IMR-90 (cell line): ENCODE results near the gene MAN2B1. TPM values are rescaled to one million over a fixed set of nuclear protein-coding genes. Genes with fewer than 3 reads are reported as not detected.

Source experiments
- ATAC-seq: fragments of 200-7000 bp; cut with Tn5 transposase; 2 replicates; pipeline ENCODE4 v1.9.1; 2020; ENCODE audit warnings: low read depth, mild to moderate bottlenecking, moderate library complexity
- BruUV-seq: library from RNA; stranded (reverse); fragments of 400-500 nt; replicated peaks from 2 replicates; lab custom pipeline; 2021; lab: Mats Ljungman, UMichigan
- CTCF ChIA-PET: fragments of 300-600 bp; formaldehyde crosslinking; extraction: SDS; loops from one replicate; lab custom pipeline; 2021; ENCODE audit warnings: antibody characterized with exemption; lab: Yijun Ruan, JAX
- POLR2A ChIA-PET: fragments of 300-600 bp; sonication (Branson Sonifier 250); formaldehyde crosslinking; loops from one replicate; lab custom pipeline; 2022; ENCODE audit warnings: antibody characterized with exemption; ENCODE audit not compliant: unreplicated experiment; lab: Charles Lee
- DNase-seq: peaks from one replicate; pipeline ENCODE4 v3.0.0; 2013
- H2AFZ ChIP-seq: replicated peaks from 2 replicates; pipeline ENCODE3; 2013; ENCODE audit warnings: low read length, mild to moderate bottlenecking; ENCODE audit not compliant: poor library complexity
- H2AK5ac ChIP-seq: 2 replicates; pipeline ENCODE4 v1.6.1; 2013; ENCODE audit warnings: low read depth, low read length, inconsistent platforms
- H2AK9ac ChIP-seq: replicated peaks from 2 replicates; pipeline ENCODE3; 2013; ENCODE audit warnings: mild to moderate bottlenecking, low read depth, low read length, moderate library complexity; ENCODE audit not compliant: poor library complexity
- H2BK120ac ChIP-seq: 2 replicates; pipeline ENCODE4 v1.6.1; 2013; ENCODE audit warnings: low read depth, low read length, inconsistent platforms
- H2BK15ac ChIP-seq: 3 replicates; pipeline ENCODE4 v1.6.1; 2013; ENCODE audit warnings: low read depth, low read length, inconsistent platforms
- H2BK20ac ChIP-seq: 2 replicates; pipeline ENCODE4 v1.6.1; 2013; ENCODE audit warnings: low read depth, mild to moderate bottlenecking, inconsistent platforms, low read length, moderate library complexity
- H2BK5ac ChIP-seq: 2 replicates; pipeline ENCODE4 v1.6.1; 2013; ENCODE audit warnings: mild to moderate bottlenecking, low read depth, low read length, inconsistent platforms; ENCODE audit not compliant: poor library complexity, severe bottlenecking
- H3K14ac ChIP-seq: replicated peaks from 2 replicates; pipeline ENCODE4 v1.6.1; 2013; ENCODE audit warnings: low read depth, low read length, inconsistent platforms
- H3K18ac ChIP-seq: 2 replicates; pipeline ENCODE4 v1.6.1; 2013; ENCODE audit warnings: low read depth, low read length, control low read depth
- H3K23ac ChIP-seq: 2 replicates; pipeline ENCODE4 v1.6.1; 2013; ENCODE audit warnings: low read depth, low read length, inconsistent platforms
- H3K27ac ChIP-seq: 2 replicates; pipeline ENCODE4 v1.5.1; 2013; ENCODE audit warnings: mild to moderate bottlenecking, control low read depth, low read length; ENCODE audit not compliant: insufficient read depth
- H3K27me3 ChIP-seq: 2 replicates; pipeline ENCODE4 v1.6.1; 2013; ENCODE audit warnings: low read length; ENCODE audit not compliant: control insufficient read depth, insufficient read depth
- H3K36me3 ChIP-seq: 2 replicates; pipeline ENCODE4 v1.6.1; 2013; ENCODE audit warnings: low read length, mixed read lengths; ENCODE audit not compliant: control insufficient read depth, insufficient read depth
- H3K4ac ChIP-seq: 2 replicates; pipeline ENCODE4 v1.6.1; 2013; ENCODE audit warnings: low read depth, low read length, inconsistent platforms
- H3K4me1 ChIP-seq: 2 replicates; pipeline ENCODE4 v1.6.1; 2013; ENCODE audit warnings: low read length, mixed read lengths; ENCODE audit not compliant: control insufficient read depth, insufficient read depth
- H3K4me2 ChIP-seq: 2 replicates; pipeline ENCODE4 v1.6.1; 2013; ENCODE audit warnings: low read depth, mild to moderate bottlenecking, control low read depth, low read length, moderate library complexity
- H3K4me3 ChIP-seq: 2 replicates; pipeline ENCODE4 v1.5.1; 2013; ENCODE audit warnings: low read depth, mild to moderate bottlenecking, control low read depth, low read length, moderate library complexity; ENCODE audit not compliant: insufficient read depth
- H3K56ac ChIP-seq: 2 replicates; pipeline ENCODE4 v1.6.1; 2013; ENCODE audit warnings: low read length, inconsistent platforms; ENCODE audit not compliant: insufficient read depth; ENCODE audit errors: extremely low read depth
- H3K79me1 ChIP-seq, 2 experiments: 2 replicates each; pipeline ENCODE4 v1.6.1; 2013; ENCODE audit warnings: low read length in 2 of 2, inconsistent platforms in 1 of 2, low read depth in 1 of 2
- H3K9ac ChIP-seq: 2 replicates; pipeline ENCODE4 v1.6.1; 2013; ENCODE audit warnings: low read depth, low read length, control low read depth
- H3K9me1 ChIP-seq: 2 replicates; pipeline ENCODE4 v1.6.1; 2013; ENCODE audit warnings: low read length, inconsistent platforms; ENCODE audit not compliant: insufficient read depth
- H3K9me3 ChIP-seq: 2 replicates; pipeline ENCODE4 v1.6.1; 2013; ENCODE audit warnings: low read length; ENCODE audit not compliant: control insufficient read depth, insufficient read depth
- H4K20me1 ChIP-seq: 2 replicates; pipeline ENCODE4 v1.6.1; 2013; ENCODE audit warnings: low read length, inconsistent platforms; ENCODE audit not compliant: insufficient read depth
- H4K5ac ChIP-seq: 2 replicates; pipeline ENCODE4 v1.6.1; 2013; ENCODE audit warnings: mild to moderate bottlenecking, low read depth, low read length, control low read depth
- H4K8ac ChIP-seq, 2 experiments: 2 replicates each; pipeline ENCODE4 v1.6.1; 2013; ENCODE audit warnings: low read depth in 2 of 2, low read length in 2 of 2, control low read depth in 1 of 2, inconsistent platforms in 1 of 2
- H4K91ac ChIP-seq: 2 replicates; pipeline ENCODE4 v1.6.1; 2013; ENCODE audit warnings: low read depth, low read length, inconsistent platforms; ENCODE audit not compliant: insufficient read depth
- BHLHE40 ChIP-seq: fragments of 150-350 bp; IDR thresholded peaks from 2 replicates; pipeline ENCODE4 v1.6.1; 2016; ENCODE audit warnings: mild to moderate bottlenecking, low read depth, low read length
- CEBPB ChIP-seq: IDR thresholded peaks from 2 replicates; pipeline ENCODE4 v1.6.1; 2012; ENCODE audit warnings: low read depth, low read length, improper control_type of control experiment
- CHD1 ChIP-seq: IDR thresholded peaks from 2 replicates; pipeline ENCODE4 v1.6.1; 2012; ENCODE audit warnings: low read depth, low read length, improper control_type of control experiment
- FOS ChIP-seq: fragments of 150-350 bp; IDR thresholded peaks from 2 replicates; pipeline ENCODE4 v1.6.1; 2016; ENCODE audit warnings: low read depth, low read length
- MAFK ChIP-seq: IDR thresholded peaks from 2 replicates; pipeline ENCODE4 v1.6.1; 2012; ENCODE audit warnings: low read depth, low read length, improper control_type of control experiment
- MAZ ChIP-seq: IDR thresholded peaks from 2 replicates; pipeline ENCODE4 v1.6.1; 2012; ENCODE audit warnings: low read depth, mild to moderate bottlenecking, low read length, improper control_type of control experiment, moderate library complexity, borderline replicate concordance
- MXI1 ChIP-seq: IDR thresholded peaks from 2 replicates; pipeline ENCODE4 v1.6.1; 2012; ENCODE audit warnings: low read depth, mild to moderate bottlenecking, low read length, moderate library complexity, borderline replicate concordance
- NFE2L2 ChIP-seq: fragments of 150-350 bp; IDR thresholded peaks from 2 replicates; pipeline ENCODE4 v1.6.1; 2016; ENCODE audit warnings: low read depth, mild to moderate bottlenecking, low read length
- POLR2A ChIP-seq: IDR thresholded peaks from 2 replicates; pipeline ENCODE4 v1.6.1; 2012; ENCODE audit warnings: mild to moderate bottlenecking, low read depth, low read length
- RAD21 ChIP-seq: IDR thresholded peaks from 2 replicates; pipeline ENCODE4 v1.6.1; 2012; ENCODE audit warnings: low read length, improper control_type of control experiment
- RCOR1 ChIP-seq: IDR thresholded peaks from 2 replicates; pipeline ENCODE4 v1.6.1; 2012; ENCODE audit warnings: mild to moderate bottlenecking, low read length, improper control_type of control experiment; ENCODE audit not compliant: insufficient replicate concordance
- RFX5 ChIP-seq: IDR thresholded peaks from 2 replicates; pipeline ENCODE4 v1.8.0; 2012; ENCODE audit warnings: low read depth, mild to moderate bottlenecking, low read length, moderate library complexity
- SMC3 ChIP-seq: fragments of 150-350 bp; IDR thresholded peaks from 2 replicates; pipeline ENCODE4 v1.6.1; 2016; ENCODE audit warnings: low read depth, mild to moderate bottlenecking, antibody characterized with exemption, low read length, moderate library complexity
- WGBS, 2 experiments: methylation state at CpG; one replicate each; pipeline versions ENCODE4 v1.1.5 to v1.1.7; 2013; ENCODE audit warnings: missing lambda C conversion rate in 2 of 2; ENCODE audit not compliant: insufficient read length in 1 of 2; ENCODE audit errors: extremely low coverage in 2 of 2; 5-methylcytosine and 5-hydroxymethylcytosine counted together
- dilution Hi-C: fragments of 300-500 bp; cut with HindIII; formaldehyde crosslinking; loops from one replicate; pipeline ENCODE4 v1.14.3; 2018; ENCODE audit warnings: low sequenced_read_pairs; ENCODE audit not compliant: unreplicated experiment
- in situ Hi-C: fragments of 300-500 bp; cut with MboI; formaldehyde crosslinking; loops from 3 replicates; pipeline ENCODE4 v1.14.3; 2019; ENCODE audit warnings: low sequenced_read_pairs, inconsistent platforms, mixed read lengths
- intact Hi-C: fragments of 100-400 bp; cut with micrococcal nuclease; formaldehyde crosslinking; loops from 2 replicates; pipeline ENCODE4 v1.10.0; 2022
- polyA plus RNA-seq, 3 experiments: library from polyadenylated mRNA; depleted of rRNA; stranded (reverse); fragments of >200 nt; gene quantifications; 2 replicates each; pipeline ENCODE4 v1.2.3, GENCODE V29; 2012; ENCODE audit warnings: low replicate concordance in 1 of 3
- total RNA-seq: library from RNA; depleted of rRNA; stranded (reverse); fragments of >200 nt; gene quantifications from 2 replicates; pipeline ENCODE4 v1.2.3, GENCODE V29; 2012
- TF ChIP-seq, protein P1 (sequence below): fragments of 150-350 bp; IDR thresholded peaks from 2 replicates; pipeline ENCODE4 v1.6.1; 2016; ENCODE audit warnings: low read depth, mild to moderate bottlenecking, low read length, moderate library complexity, borderline replicate concordance
- TF ChIP-seq, protein P2 (sequence below): conservative IDR thresholded peaks from 2 replicates; pipeline ENCODE4 v1.5.1; 2012; ENCODE audit warnings: mild to moderate bottlenecking, low read depth, low read length, improper control_type of control experiment

MAN2B1 gene
- total and polyA plus RNA-seq, 2 of the 4 experiments (the other 2 are of a cell fraction), result 10.4 to 55.4 TPM

DNA sequence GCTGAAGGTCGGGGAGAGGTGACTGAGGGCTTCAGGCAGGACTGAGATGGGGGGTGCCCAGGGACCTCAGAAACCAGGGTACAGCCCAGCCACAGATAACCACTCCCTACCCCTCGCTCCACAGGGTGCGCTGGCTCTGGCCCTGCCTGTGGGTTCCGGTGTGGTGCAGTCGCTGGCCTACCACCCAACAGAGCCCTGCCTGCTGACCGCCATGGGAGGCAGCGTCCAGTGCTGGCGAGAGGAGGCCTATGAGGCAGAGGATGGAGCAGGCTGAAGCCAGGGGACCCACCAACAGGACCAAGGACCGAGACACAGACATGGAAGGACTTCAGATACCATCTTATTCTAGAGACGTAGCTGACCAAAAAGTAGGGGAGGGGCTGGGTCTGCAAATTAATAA is 8.9 kb upstream of the MAN2B1 start:
- Histone ChIP-seq H3K9me1 (peaks cover 7% of the 10 kb centered on the region; the same call in 1 of the 2 replicates), H3K4me2 (no peak overlapping the region), H3K18ac (no peak overlapping the region), H2BK5ac (no peak overlapping the region), H2BK15ac (no peak overlapping the region), H4K5ac (no peak overlapping the region), H3K9me3 (no peaks in the 10 kb centered on the region), H3K27me3 (no peaks in the 10 kb centered on the region), H3K4ac (no peak overlapping the region), H3K4me1 (peaks cover 2% of the 10 kb centered on the region), H3K79me1 (peaks cover 17 to 52% of the 10 kb centered on the region in 2 experiments), H3K14ac (no peak overlapping the region), H4K91ac (no peak overlapping the region), H3K56ac (no peak overlapping the region), H3K36me3 (peaks cover 53% of the 10 kb centered on the region), H3K4me3 (no peak overlapping the region), H3K23ac (no peak overlapping the region), H2AK5ac (no peak overlapping the region), H3K27ac (no peak overlapping the region), H4K8ac (no peak overlapping the region), H3K9ac (no peak overlapping the region), H2AFZ (no peak overlapping the region), H2BK20ac (no peak overlapping the region), H2BK120ac (no peak overlapping the region), H2AK9ac (no peak overlapping the region), H4K20me1 (peaks cover 15% of the 10 kb centered on the region)
- dilution Hi-C loops, result no loop called here
- TF ChIP-seq, protein P1, sequence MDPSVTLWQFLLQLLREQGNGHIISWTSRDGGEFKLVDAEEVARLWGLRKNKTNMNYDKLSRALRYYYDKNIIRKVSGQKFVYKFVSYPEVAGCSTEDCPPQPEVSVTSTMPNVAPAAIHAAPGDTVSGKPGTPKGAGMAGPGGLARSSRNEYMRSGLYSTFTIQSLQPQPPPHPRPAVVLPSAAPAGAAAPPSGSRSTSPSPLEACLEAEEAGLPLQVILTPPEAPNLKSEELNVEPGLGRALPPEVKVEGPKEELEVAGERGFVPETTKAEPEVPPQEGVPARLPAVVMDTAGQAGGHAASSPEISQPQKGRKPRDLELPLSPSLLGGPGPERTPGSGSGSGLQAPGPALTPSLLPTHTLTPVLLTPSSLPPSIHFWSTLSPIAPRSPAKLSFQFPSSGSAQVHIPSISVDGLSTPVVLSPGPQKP, result no peak
- no peak for TF ChIP-seq CHD1
- TF ChIP-seq MAZ, result no peak
- no peak for TF ChIP-seq RAD21
- TF ChIP-seq POLR2A, result no peak
- TF ChIP-seq NFE2L2, result no peak
- no peak for TF ChIP-seq MXI1
- no peak for TF ChIP-seq BHLHE40
- TF ChIP-seq CEBPB, result no peak
- TF ChIP-seq RCOR1, result no peak
- TF ChIP-seq RFX5, result no peak
- no peak for TF ChIP-seq FOS
- no peak for TF ChIP-seq MAFK
- TF ChIP-seq, protein P2, sequence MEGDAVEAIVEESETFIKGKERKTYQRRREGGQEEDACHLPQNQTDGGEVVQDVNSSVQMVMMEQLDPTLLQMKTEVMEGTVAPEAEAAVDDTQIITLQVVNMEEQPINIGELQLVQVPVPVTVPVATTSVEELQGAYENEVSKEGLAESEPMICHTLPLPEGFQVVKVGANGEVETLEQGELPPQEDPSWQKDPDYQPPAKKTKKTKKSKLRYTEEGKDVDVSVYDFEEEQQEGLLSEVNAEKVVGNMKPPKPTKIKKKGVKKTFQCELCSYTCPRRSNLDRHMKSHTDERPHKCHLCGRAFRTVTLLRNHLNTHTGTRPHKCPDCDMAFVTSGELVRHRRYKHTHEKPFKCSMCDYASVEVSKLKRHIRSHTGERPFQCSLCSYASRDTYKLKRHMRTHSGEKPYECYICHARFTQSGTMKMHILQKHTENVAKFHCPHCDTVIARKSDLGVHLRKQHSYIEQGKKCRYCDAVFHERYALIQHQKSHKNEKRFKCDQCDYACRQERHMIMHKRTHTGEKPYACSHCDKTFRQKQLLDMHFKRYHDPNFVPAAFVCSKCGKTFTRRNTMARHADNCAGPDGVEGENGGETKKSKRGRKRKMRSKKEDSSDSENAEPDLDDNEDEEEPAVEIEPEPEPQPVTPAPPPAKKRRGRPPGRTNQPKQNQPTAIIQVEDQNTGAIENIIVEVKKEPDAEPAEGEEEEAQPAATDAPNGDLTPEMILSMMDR, result no peak
- TF ChIP-seq SMC3, result no peak
- in situ Hi-C loops, result no loop called here
- ATAC-seq, result no peak
- BruUV-seq, result no TSS peak
- DNase-seq, result no peak
- intact Hi-C loops, result no loop called here
- POLR2A ChIA-PET, result no interaction called here
- 100% methylated on average over 2 of the region's 10 CpGs; no CpG with 5 or more reads in 1 of the 2 experiments for WGBS, 2 experiments
- CTCF ChIA-PET, result no interaction called here
